ENCODE data around the gene SLITRK3.
A peak's percentile ranks its signal among the peaks of the same experiment; 100 is the strongest.

SLITRK3 gene

DNA sequence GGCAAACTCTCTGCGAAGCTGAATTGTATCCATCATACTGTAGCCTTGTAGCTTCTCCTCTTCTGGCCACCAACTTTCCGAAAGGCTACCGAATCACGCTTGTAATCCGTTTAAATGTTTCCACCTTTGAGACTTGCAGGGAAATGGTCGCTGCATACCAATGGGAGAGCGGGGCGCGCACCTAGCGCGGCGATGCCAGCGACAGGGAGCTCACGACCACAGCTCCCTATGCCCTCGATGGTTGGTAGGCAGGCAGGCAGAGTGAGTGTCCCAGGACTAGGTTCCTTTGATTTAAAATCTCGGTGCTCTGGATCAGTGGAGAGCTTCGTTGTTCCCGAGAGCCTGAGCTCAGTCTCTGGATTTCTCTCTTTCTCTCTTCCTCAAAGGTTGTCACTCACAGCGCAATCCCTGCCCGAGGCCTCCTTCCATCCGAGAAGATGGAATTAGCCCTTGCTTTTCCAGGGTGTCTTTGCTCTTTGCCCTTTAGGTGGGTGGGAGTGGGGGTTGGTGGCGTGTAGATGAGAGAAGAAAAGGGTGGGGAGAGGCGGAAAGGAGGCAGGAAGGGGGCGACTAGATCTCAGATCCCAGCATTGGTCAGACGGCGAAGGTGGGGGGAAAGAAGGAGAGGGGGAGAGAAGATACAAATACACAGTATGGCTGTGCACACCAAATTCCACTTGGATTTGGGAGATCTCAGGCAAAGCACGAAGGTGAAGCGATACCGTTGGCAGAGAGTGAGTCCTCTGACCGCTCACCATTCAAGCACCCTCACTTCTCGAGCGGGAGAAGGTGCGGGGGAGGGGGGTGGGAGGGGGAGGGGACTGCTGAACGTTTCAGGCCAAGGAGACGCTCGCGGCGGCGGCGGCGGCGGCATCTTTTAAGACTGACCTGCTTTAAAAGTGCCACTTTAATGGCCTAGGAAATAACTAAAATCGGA lies at the start of gene SLITRK3:
TSS of gene SLITRK3 (minus strand) at position 745 of the 937 bp plus-strand sequence. CDS start 5,554 bp downstream, outside the sequence.
- DNase-seq (ENCODE audit: low spot score): no peak

DNA sequence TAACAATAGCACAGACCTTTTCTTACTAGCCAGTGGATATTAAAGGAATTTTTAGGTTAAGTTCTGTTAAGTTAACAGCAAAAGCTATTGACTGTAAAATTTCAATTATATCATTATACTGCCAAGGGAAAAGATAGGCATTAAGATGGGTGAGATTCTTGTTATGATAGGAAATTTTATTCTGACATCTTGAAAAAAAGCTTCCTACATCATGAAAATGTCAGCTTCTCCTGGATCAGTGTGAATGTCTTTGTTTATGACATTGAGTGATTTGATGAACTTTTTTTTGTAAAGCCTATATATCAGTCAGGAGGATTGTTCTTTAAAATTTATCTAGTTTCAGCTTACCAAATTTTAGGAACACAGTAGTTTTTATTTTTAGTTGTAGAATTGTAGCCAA lies 47.4 kb upstream of the SLITRK3 start:
- DNase-seq (ENCODE audit: low spot score): no peak

GRCh38 chr3:165233501-165234195 lies 37.5 kb upstream of the SLITRK3 start:
- no peak for DNase-seq (ENCODE audit: low spot score)

DNA sequence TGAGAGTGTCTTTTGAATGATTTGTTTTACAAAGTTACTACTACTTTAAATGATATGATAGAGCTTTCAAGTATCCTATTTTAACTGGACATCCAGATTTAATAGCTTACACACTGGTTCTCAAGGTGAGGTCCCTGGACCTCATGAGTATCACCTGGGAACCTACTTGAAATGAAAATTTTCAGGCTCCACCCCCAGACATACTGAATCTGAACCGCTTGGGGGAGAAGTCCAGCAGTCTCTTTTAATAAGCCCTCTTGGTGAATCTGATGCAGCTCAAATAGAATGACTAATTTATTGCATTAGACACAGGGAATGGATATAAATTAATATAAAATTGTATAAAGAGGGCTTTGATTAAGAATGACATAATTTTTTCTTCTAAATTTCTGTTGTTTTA lies 29.4 kb upstream of the SLITRK3 start:
- no peak for DNase-seq (ENCODE audit: low spot score)

DNA sequence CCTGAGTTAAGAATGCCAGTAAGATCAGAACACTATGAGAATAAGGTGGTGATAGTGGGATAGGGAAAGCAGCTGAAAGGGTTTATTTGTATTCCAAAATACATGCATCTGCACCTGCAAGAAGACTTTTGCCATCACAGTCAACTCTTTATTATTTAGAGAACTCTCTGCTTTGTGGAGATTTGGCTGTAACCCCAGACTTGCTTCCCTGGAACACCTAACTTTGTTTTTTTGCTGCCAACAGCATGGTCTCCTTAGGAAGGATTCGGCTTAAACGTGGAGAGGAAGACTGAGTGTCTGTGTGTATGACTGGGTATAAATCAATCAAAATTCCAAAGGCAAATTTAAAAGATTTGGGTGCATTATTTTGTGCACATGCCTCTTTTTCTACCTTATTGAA lies 21.6 kb upstream of the SLITRK3 start:
- no peak for DNase-seq (ENCODE audit: low spot score)

GRCh38 chr3:165212580-165212979 lies 16.4 kb upstream of the SLITRK3 start:
- no peak for DNase-seq (ENCODE audit: low spot score)

DNA sequence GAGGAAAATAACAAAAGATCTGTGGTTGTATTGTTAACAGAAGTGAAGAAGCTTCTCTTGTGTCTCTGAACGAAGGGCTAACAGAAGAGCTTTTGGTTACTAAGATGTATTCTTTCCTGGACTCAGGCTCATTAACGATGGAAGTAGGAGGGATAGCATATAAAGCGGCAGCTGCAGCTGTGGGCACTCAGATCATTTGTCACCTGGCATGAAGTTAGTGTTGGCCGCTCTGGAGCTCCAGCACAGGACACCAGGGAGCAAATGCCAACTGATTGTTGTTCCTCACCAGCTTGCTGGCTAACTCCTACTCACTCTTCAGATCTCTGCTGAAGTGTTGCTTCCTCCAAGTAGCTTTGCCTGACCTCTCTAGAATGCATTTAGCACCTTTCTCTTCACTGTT lies 15.5 kb upstream of the SLITRK3 start:
- DNase-seq (ENCODE audit: low spot score): no peak

DNA sequence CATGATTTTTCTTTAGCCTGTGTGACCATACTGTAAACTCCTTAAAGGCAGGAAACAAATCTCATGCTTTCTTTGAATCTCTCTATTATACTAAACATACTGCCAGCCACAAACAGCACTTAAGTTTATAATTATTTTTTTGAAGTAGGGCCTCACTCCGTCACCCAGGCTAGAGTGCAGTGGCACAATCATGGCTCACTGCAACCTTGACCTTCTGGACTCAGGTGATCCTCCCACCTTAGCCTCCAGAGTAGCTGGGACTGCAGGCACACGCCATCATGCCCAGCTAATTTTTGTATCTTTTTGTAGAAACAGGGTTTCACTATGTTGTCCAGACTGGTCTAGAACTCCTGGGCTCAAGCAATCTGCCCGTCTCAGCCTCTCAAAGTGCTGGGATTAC lies 14.5 kb upstream of the SLITRK3 start:
- DNase-seq (ENCODE audit: low spot score): no peak

DNA sequence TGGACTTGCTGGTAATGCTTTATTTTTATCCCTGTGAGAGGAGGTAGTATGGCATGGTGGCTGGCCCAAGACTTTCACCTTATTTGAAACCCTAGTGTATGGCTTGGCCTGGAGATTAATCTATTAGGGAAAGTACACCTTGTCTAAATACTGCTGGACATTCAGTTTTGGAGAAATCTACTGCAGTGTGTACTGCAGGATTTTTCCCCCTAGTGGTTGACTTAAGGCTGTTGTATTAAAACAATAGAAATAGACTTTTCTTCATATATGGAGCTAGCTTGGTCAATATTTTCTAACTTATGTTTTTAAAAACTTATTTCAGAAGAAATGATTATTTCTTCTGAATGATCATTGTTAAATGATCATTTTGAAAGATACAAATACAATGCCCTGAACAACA lies 13.9 kb upstream of the SLITRK3 start:
- DNase-seq (ENCODE audit: low spot score): no peak

- peak; percentile 70 for DNase-seq (ENCODE audit: low spot score)
Observed at GRCh38 chr3:165206454-165207266, 10.5 kb upstream of the SLITRK3 start.

GRCh38 chr3:165204445-165204844 lies 8.3 kb upstream of the SLITRK3 start:
- DNase-seq (ENCODE audit: low spot score): no peak

DNA sequence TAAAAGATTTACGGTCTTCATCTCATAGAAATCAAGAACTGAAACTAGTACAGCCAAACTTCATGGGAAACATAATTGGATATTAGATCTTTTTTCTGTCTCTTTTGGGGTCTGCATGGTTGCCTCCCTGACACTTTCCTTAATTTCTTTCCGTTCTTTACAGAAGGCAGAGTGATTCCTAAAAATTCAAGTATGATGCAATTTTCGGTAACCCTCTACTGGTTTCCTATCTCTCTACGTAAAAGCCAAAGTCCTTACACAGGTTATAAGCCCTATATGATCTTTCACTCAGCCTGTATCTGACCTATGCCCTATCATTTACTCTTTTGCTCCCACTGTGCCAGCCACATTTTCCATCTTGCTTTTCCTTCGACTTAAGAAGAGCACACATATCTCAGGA lies 6.8 kb upstream of the SLITRK3 start:
- no peak for DNase-seq (ENCODE audit: low spot score)

- no peak for DNase-seq (ENCODE audit: low spot score)
Observed at GRCh38 chr3:165201964-165202363, 5.8 kb upstream of the SLITRK3 start.

GRCh38 chr3:165197481-165197800 lies 1.3 kb upstream of the SLITRK3 start:
- no peak for DNase-seq (ENCODE audit: low spot score)

- DNase-seq (ENCODE audit: low spot score): no peak
Observed at GRCh38 chr3:165196577-165197480, 645 bp upstream of the SLITRK3 start.

- no peak for DNase-seq (ENCODE audit: low spot score)
Observed at GRCh38 chr3:165195241-165195639, 944 bp downstream of the SLITRK3 start.

DNA sequence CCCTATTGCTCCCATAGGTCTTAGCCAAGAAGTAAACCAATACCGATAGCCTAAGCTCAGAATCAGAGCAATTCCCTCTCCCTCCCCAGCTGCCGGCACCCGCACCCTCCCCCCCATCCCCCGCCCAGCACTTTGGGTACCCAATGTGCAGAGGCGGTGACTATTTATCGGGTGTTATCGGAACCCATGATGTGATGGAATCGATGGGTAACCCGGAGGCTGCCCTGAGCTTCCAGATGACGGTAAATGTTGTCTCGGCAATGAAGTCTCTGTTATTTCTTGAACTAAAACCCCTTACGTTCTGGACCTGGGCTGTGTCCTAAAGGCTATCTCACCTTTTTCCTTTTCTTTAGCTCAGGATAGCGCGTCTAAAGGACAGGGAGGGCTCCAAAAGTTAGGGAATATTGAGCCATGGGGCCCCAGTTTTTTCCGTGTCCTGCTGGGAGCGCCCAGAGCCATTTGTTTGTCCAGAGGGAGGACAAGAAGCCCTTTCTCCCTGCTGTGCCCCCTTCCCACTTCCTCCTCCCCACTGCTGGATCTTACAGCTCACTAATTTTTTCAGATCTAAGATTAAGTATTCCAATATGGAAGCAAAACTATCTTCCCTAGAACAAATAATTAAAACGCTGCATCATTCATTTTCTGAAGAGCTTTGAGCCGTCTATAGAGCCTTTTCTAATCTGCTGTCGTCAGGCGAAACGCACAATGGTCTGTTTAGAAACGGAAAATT lies 1.5 kb downstream of the SLITRK3 start:
- no peak for DNase-seq (ENCODE audit: low spot score)

DNA sequence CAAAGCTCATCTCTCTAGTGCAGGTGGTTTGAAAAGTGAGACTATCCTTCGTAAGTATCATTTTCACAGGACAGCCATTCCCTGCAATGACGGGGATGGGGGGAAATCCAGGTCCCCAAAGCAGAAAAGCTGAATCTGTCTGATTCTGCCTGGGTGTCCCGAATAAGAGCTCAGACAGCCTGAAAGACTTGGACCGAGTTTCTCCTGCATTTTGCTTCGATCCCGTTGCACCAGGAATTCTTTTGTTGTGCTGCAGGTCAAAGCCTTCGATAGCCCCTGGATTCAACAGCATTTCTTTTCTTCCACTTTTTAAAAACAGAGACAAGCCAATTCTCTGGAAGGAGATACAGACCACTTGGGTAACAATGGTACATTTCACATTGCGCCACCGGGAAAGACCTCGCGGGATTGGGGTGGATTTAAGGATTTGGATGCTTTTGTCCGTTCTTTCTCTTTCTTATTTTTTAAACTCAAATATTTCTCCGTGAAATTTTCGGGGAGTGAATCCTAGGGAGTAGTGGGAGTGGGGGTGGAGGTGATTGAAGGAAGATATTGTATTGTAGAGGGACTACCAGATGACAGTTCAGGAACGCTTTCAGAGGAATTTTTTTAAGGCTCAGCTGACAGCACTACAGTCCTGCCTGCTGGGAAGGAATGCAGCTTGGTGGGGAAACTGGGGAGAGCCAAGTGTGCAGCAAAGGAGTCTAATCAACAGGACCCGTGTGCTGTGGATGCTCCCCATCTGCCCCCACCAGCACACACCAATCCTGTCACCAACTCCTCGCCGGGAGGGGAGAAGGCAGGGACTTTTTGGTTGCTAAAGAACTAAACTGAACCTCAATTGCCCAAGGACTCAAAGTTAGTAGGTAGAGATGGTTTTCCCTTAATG lies 2.6 kb downstream of the SLITRK3 start:
- DNase-seq (ENCODE audit: low spot score): no peak

DNA sequence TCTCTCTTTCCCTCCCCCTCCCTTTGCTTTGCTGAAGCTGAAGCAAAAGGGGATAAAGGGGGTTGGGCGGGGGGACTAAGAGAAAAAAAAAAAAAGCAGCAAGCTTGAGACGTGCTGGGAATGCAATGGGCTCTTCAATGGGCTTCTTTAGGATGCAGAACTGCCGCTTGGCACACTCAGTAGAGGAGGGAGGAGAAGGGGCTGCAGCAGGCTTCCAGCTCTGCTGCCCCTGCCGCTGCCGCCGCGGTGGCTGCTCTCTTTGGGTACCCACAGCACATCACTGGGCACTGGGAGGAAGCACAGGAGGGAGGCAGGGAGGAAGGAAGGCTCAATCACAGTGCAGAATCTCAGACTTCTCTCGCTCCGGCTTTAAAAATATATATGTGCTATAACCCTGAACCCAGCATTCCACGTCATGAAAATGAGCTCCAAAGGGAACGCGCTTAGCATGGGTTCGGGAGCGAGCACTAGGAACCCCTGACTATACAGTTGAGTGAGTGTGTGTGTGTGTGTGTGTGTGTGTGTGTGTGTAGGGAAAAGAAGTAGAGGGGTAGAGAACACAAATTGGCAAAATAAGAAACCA lies 3.5 kb downstream of the SLITRK3 start:
- no peak for DNase-seq (ENCODE audit: low spot score)
